Measurements from ENCODE around the gene GTF3C4. TPM values are rescaled to one million over a fixed set of nuclear protein-coding genes. Genes with fewer than 3 reads are reported as not detected.
"Not testable (repeated sequence)": the region's sequence is repeated elsewhere in the genome, so short reads cannot be mapped to it uniquely, and the experiment has no call there.

GTF3C4 gene
- total RNA-seq, 2 experiments from 2014 or later: 11.4 to 11.7 TPM

- Mint-ChIP-seq H3K4me1 (peaks cover 8% of the 10 kb centered on the region), H3K27ac (no peak overlapping the region), H3K36me3 (peaks cover 53% of the 10 kb centered on the region), H3K4me3 (no peak overlapping the region), H3K9me3 (peaks cover 15% of the 10 kb centered on the region), H3K27me3 (no peaks in the 10 kb centered on the region)
- POLR2A ChIA-PET: no interaction called here
- DNase-seq (no peak), ATAC-seq (ENCODE audit: low read depth) (no peak)
These were observed 20.4 kb downstream of the GTF3C4 start for GRCh38 chr9:132690696-132691095.

- POLR2A ChIA-PET: interaction anchor here (0.6 kb wide), 1 partner anchor 138 kb away, joined by 8 read pairs; no protein-coding TSS in a partner anchor
- Mint-ChIP-seq H3K4me1 (peaks cover 8% of the 10 kb centered on the region), H3K4me3 (no peak overlapping the region), H3K9me3 (peaks cover 35% of the 10 kb centered on the region), H3K36me3 (peaks cover 39% of the 10 kb centered on the region), H3K27ac (no peak overlapping the region), H3K27me3 (no peaks in the 10 kb centered on the region)
- no peak for DNase-seq
- ATAC-seq (ENCODE audit: low read depth): peak; percentile 86
These were observed 23.9 kb downstream of the GTF3C4 start for GRCh38 chr9:132694144-132694543.

- ATAC-seq (ENCODE audit: low read depth): no peak
- peaks cover 4% of the 10 kb centered on the region for H3K27me3 Mint-ChIP-seq
- H3K27ac Mint-ChIP-seq: no peak overlapping the region
- peaks cover 35% of the 10 kb centered on the region for H3K9me3 Mint-ChIP-seq
- POLR2A ChIA-PET: no interaction called here
- H3K4me1 Mint-ChIP-seq: peaks cover 6% of the 10 kb centered on the region
- H3K36me3 Mint-ChIP-seq: peaks cover 15% of the 10 kb centered on the region
- no peak overlapping the region for H3K4me3 Mint-ChIP-seq
- DNase-seq: no peak
These were observed 27.0 kb downstream of the GTF3C4 start for GRCh38 chr9:132697230-132697629.

- peaks cover 30% of the 10 kb centered on the region for H3K9me3 Mint-ChIP-seq
- POLR2A ChIA-PET: no interaction called here
- peaks cover 4% of the 10 kb centered on the region for H3K36me3 Mint-ChIP-seq
- H3K27me3 Mint-ChIP-seq: peaks cover 11% of the 10 kb centered on the region
- no peak for DNase-seq
- no peak for ATAC-seq (ENCODE audit: low read depth)
- H3K4me1 Mint-ChIP-seq: peaks cover 5% of the 10 kb centered on the region
- H3K27ac Mint-ChIP-seq: no peak overlapping the region
- H3K4me3 Mint-ChIP-seq: no peak overlapping the region
These were observed 28.7 kb downstream of the GTF3C4 start for GRCh38 chr9:132698989-132699388.

- peaks cover 11% of the 10 kb centered on the region for H3K27me3 Mint-ChIP-seq
- ATAC-seq (ENCODE audit: low read depth) (no peak), DNase-seq (no peak)
- POLR2A ChIA-PET: no interaction called here
- no peaks in the 10 kb centered on the region for H3K4me1 Mint-ChIP-seq
- no peak overlapping the region for H3K4me3 Mint-ChIP-seq
- H3K27ac Mint-ChIP-seq: no peak overlapping the region
- H3K9me3 Mint-ChIP-seq: peaks cover 25% of the 10 kb centered on the region
- no peaks in the 10 kb centered on the region for H3K36me3 Mint-ChIP-seq
These were observed 29.7 kb downstream of the GTF3C4 start for GRCh38 chr9:132699956-132700355.

- peaks cover 8% of the 10 kb centered on the region for H3K9me3 Mint-ChIP-seq
- POLR2A ChIA-PET: no interaction called here
- H3K27me3 Mint-ChIP-seq: peaks cover 14% of the 10 kb centered on the region
- H3K4me1 Mint-ChIP-seq: no peaks in the 10 kb centered on the region
- no peaks in the 10 kb centered on the region for H3K36me3 Mint-ChIP-seq
- ATAC-seq (ENCODE audit: low read depth) (no peak), DNase-seq (no peak)
- no peak overlapping the region for H3K27ac Mint-ChIP-seq
- no peak overlapping the region for H3K4me3 Mint-ChIP-seq
These were observed 32.0 kb downstream of the GTF3C4 start for GRCh38 chr9:132702254-132702653.

GRCh38 chr9:132703336-132703735 is 33.1 kb downstream of the GTF3C4 start:
- ATAC-seq (ENCODE audit: low read depth) (no peak), DNase-seq (no peak)
- Mint-ChIP-seq H3K36me3 (no peaks in the 10 kb centered on the region), H3K4me1 (no peaks in the 10 kb centered on the region), H3K4me3 (no peak overlapping the region), H3K9me3 (peaks cover 5% of the 10 kb centered on the region), H3K27me3 (peaks cover 14% of the 10 kb centered on the region), H3K27ac (no peak overlapping the region)
- POLR2A ChIA-PET: no interaction called here

- Mint-ChIP-seq H3K27ac (no peak overlapping the region), H3K9me3 (no peaks in the 10 kb centered on the region), H3K4me3 (no peak overlapping the region), H3K4me1 (no peaks in the 10 kb centered on the region), H3K27me3 (peaks cover 7% of the 10 kb centered on the region), H3K36me3 (no peaks in the 10 kb centered on the region)
- DNase-seq (no peak), ATAC-seq (ENCODE audit: low read depth) (no peak)
- POLR2A ChIA-PET: no interaction called here
These were observed 38.0 kb downstream of the GTF3C4 start for GRCh38 chr9:132708239-132708638.

GRCh38 chr9:132708769-132709430 is 38.6 kb downstream of the GTF3C4 start:
- no peaks in the 10 kb centered on the region for H3K4me1 Mint-ChIP-seq
- no peaks in the 10 kb centered on the region for H3K36me3 Mint-ChIP-seq
- H3K27me3 Mint-ChIP-seq: peaks cover 4% of the 10 kb centered on the region
- H3K9me3 Mint-ChIP-seq: no peaks in the 10 kb centered on the region
- H3K4me3 Mint-ChIP-seq: no peak overlapping the region
- ATAC-seq (ENCODE audit: low read depth): no peak
- DNase-seq: no peak
- POLR2A ChIA-PET: no interaction called here
- no peak overlapping the region for H3K27ac Mint-ChIP-seq

- Mint-ChIP-seq H3K9me3 (no peaks in the 10 kb centered on the region), H3K4me3 (no peak overlapping the region), H3K27me3 (peaks cover 3% of the 10 kb centered on the region), H3K36me3 (no peaks in the 10 kb centered on the region), H3K27ac (no peak overlapping the region), H3K4me1 (no peaks in the 10 kb centered on the region)
- DNase-seq: no peak
- POLR2A ChIA-PET: no interaction called here
- no peak for ATAC-seq (ENCODE audit: low read depth)
These were observed 40.1 kb downstream of the GTF3C4 start for GRCh38 chr9:132710333-132710732.

GRCh38 chr9:132711152-132711551 is 40.9 kb downstream of the GTF3C4 start:
- ATAC-seq (ENCODE audit: low read depth); H3K27me3 Mint-ChIP-seq; H3K36me3 Mint-ChIP-seq; H3K9me3 Mint-ChIP-seq; DNase-seq; H3K27ac Mint-ChIP-seq; H3K4me1 Mint-ChIP-seq; H3K4me3 Mint-ChIP-seq; POLR2A ChIA-PET: not testable (repeated sequence)

- ATAC-seq (ENCODE audit: low read depth) (no peak), DNase-seq (no peak)
- POLR2A ChIA-PET: no interaction called here
- H3K4me3 Mint-ChIP-seq: no peak overlapping the region
- H3K4me1 Mint-ChIP-seq: no peaks in the 10 kb centered on the region
- no peaks in the 10 kb centered on the region for H3K36me3 Mint-ChIP-seq
- H3K9me3 Mint-ChIP-seq: no peaks in the 10 kb centered on the region
- H3K27ac Mint-ChIP-seq: no peak overlapping the region
- H3K27me3 Mint-ChIP-seq: no peaks in the 10 kb centered on the region
These were observed 41.6 kb downstream of the GTF3C4 start for GRCh38 chr9:132711846-132712245.

GRCh38 chr9:132712753-132713152 is 42.5 kb downstream of the GTF3C4 start:
- DNase-seq: no peak
- Mint-ChIP-seq H3K27ac (no peak overlapping the region), H3K4me3 (no peak overlapping the region), H3K27me3 (peaks cover 7% of the 10 kb centered on the region), H3K9me3 (no peaks in the 10 kb centered on the region), H3K4me1 (no peaks in the 10 kb centered on the region), H3K36me3 (no peaks in the 10 kb centered on the region)
- POLR2A ChIA-PET: no interaction called here
- ATAC-seq (ENCODE audit: low read depth): no peak

- ATAC-seq (ENCODE audit: low read depth) (no peak), DNase-seq (no peak)
- no peak overlapping the region for H3K4me3 Mint-ChIP-seq
- H3K27me3 Mint-ChIP-seq: peaks cover 30% of the 10 kb centered on the region
- H3K27ac Mint-ChIP-seq: no peak overlapping the region
- H3K4me1 Mint-ChIP-seq: peaks cover 6% of the 10 kb centered on the region
- POLR2A ChIA-PET: no interaction called here
- no peaks in the 10 kb centered on the region for H3K36me3 Mint-ChIP-seq
- no peaks in the 10 kb centered on the region for H3K9me3 Mint-ChIP-seq
These were observed 45.7 kb downstream of the GTF3C4 start for GRCh38 chr9:132716007-132716406.
